EL (cell line): ENCODE measurements around the gene RELN.
A peak's percentile ranks its signal among the peaks of the same experiment; 100 is the strongest.

ENCODE experiments used
- DNase-seq: peaks from one replicate; pipeline ENCODE4 v3.0.0-alpha.2; 2016

Gene RELN

GRCh38 chr7:103613655-103614642, 375.5 kb downstream of the RELN start:
- DNase-seq: peak; percentile 33

GRCh38 chr7:103609778-103610177, 379.7 kb downstream of the RELN start:
- DNase-seq: no peak

- no peak for DNase-seq
Measured at GRCh38 chr7:103605640-103606039, 383.8 kb downstream of the RELN start.

- no peak for DNase-seq
Measured at GRCh38 chr7:103598326-103598905, 391.0 kb downstream of the RELN start.

GRCh38 chr7:103597606-103598005, 391.9 kb downstream of the RELN start:
- no peak for DNase-seq

- DNase-seq: peak; percentile 13
Measured at GRCh38 chr7:103594186-103594585, 395.3 kb downstream of the RELN start.

GRCh38 chr7:103593691-103594090, 395.8 kb downstream of the RELN start:
- peak; percentile 41 for DNase-seq

- no peak for DNase-seq
Measured at GRCh38 chr7:103592844-103593243, 396.6 kb downstream of the RELN start.

- no peak for DNase-seq
Measured at GRCh38 chr7:103592187-103592586, 397.3 kb downstream of the RELN start.

GRCh38 chr7:103580031-103580430, 409.4 kb downstream of the RELN start:
- no peak for DNase-seq

- DNase-seq: no peak
Measured at GRCh38 chr7:103577059-103577458, 412.4 kb downstream of the RELN start.

GRCh38 chr7:103576641-103577040, 412.8 kb downstream of the RELN start:
- DNase-seq: no peak

GRCh38 chr7:103574576-103574975, 414.9 kb downstream of the RELN start:
- DNase-seq: no peak

- DNase-seq: peak; percentile 48
Measured at GRCh38 chr7:103573479-103574058, 415.9 kb downstream of the RELN start.

- DNase-seq: no peak
Measured at GRCh38 chr7:103571586-103571985, 417.9 kb downstream of the RELN start.

- DNase-seq: peak; percentile 9
Measured at GRCh38 chr7:103569621-103570305, 419.7 kb downstream of the RELN start.

GRCh38 chr7:103564416-103564815, 425.0 kb downstream of the RELN start:
- no peak for DNase-seq

- no peak for DNase-seq
Measured at GRCh38 chr7:103560136-103560535, 429.3 kb downstream of the RELN start.

GRCh38 chr7:103551016-103551415, 438.4 kb downstream of the RELN start:
- no peak for DNase-seq

- no peak for DNase-seq
Measured at GRCh38 chr7:103549786-103550185, 439.7 kb downstream of the RELN start.

GRCh38 chr7:103547451-103548284, 441.8 kb downstream of the RELN start:
- DNase-seq: no peak

- no peak for DNase-seq
Measured at GRCh38 chr7:103542470-103542869, 447.0 kb downstream of the RELN start.
